ENCODE data around the gene PDLIM5. TPM values are rescaled to one million over a fixed set of nuclear protein-coding genes. Genes with fewer than 3 reads are reported as not detected.

PDLIM5 gene
- total RNA-seq, 1 donor from 2014 or later = 24.2 TPM

DNA sequence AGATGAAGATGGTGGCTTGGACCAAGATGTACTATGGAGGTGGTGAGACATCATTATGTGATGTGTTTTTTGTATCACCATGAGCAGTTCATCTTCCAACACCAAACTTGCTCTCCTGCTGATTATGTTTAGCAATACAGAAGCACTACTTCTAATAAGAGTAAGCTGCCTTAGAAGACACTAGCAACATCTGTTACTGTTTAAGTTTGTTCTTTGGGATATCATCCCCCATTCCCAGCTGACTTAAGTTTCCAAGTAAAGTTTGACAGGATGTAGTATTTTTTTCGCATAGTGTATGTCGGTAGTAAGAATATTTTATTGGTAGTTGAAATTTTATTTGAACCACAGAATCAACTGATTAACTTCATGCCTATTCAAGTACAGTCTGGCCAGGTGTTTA lies 182.5 kb downstream of the PDLIM5 start:
- intact Hi-C loops (cut with micrococcal nuclease) = no loop called here
- Mint-ChIP-seq H3K9me3 (no peaks in the 10 kb centered on the region), H3K4me3 (ENCODE audit: low read depth) (no peak overlapping the region), H3K27ac (no peak overlapping the region), H3K4me1 (ENCODE audit: low read depth) (no peaks in the 10 kb centered on the region), H3K27me3 (ENCODE audit: low read depth) (no peaks in the 10 kb centered on the region), H3K36me3 (ENCODE audit: low read depth) (no peaks in the 10 kb centered on the region)
- DNase-seq (ENCODE audit: low spot score) = no peak

DNA sequence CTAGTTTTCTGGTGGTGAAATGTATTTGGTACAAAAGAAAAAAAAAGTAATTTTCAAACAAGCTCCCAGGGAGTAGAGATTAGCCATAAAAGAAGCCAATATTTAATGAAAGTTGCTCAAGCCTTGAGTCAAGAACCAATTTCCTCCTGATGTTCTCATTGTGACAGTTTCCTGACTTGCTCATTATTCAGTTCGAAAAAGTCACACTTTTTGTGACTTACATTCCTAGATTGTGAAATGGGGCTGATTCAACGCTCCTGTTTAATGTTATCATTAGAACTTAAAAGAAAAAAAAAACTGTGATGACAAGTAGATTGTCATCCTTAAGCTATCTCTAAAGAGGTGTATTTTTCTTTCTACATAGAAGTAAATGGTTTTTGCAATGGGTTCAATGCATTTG lies 183.4 kb downstream of the PDLIM5 start:
- no peak for DNase-seq (ENCODE audit: low spot score)
- Mint-ChIP-seq H3K27ac (no peak overlapping the region), H3K4me1 (ENCODE audit: low read depth) (no peaks in the 10 kb centered on the region), H3K9me3 (no peaks in the 10 kb centered on the region), H3K36me3 (ENCODE audit: low read depth) (no peaks in the 10 kb centered on the region), H3K4me3 (ENCODE audit: low read depth) (no peak overlapping the region), H3K27me3 (ENCODE audit: low read depth) (no peaks in the 10 kb centered on the region)
- intact Hi-C loops (cut with micrococcal nuclease) = no loop called here

GRCh38 chr4:94636004-94636403 lies 184.3 kb downstream of the PDLIM5 start:
- intact Hi-C loops (cut with micrococcal nuclease) = no loop called here
- Mint-ChIP-seq H3K27ac (no peak overlapping the region), H3K9me3 (no peaks in the 10 kb centered on the region), H3K27me3 (ENCODE audit: low read depth) (no peaks in the 10 kb centered on the region), H3K4me1 (ENCODE audit: low read depth) (no peaks in the 10 kb centered on the region), H3K4me3 (ENCODE audit: low read depth) (no peak overlapping the region), H3K36me3 (ENCODE audit: low read depth) (no peaks in the 10 kb centered on the region)
- no peak for DNase-seq (ENCODE audit: low spot score)

DNA sequence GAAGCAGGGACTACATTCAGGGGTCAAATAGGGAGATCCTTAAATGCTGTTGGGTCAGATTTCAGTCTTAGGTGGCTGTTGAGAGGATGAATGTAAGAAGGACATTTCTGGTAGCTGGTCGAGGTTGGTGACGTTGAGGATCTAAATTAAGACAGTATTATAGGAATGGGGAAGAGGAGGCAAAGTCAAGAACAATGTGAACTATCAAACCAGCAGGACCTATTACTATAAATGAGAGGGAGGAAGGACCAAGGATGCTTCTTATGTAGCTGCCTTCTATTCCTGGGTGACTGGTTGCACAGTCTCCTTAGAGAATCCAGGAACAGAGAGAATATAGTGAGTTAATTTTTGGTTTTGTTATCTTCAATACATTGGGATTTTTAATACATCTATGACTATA lies 187.6 kb downstream of the PDLIM5 start:
- Mint-ChIP-seq H3K27me3 (ENCODE audit: low read depth) (no peaks in the 10 kb centered on the region), H3K36me3 (ENCODE audit: low read depth) (no peaks in the 10 kb centered on the region), H3K4me3 (ENCODE audit: low read depth) (no peak overlapping the region), H3K9me3 (no peaks in the 10 kb centered on the region), H3K27ac (no peak overlapping the region), H3K4me1 (ENCODE audit: low read depth) (no peaks in the 10 kb centered on the region)
- intact Hi-C loops (cut with micrococcal nuclease) = no loop called here
- no peak for DNase-seq (ENCODE audit: low spot score)

- H3K27ac Mint-ChIP-seq = no peak overlapping the region
- no peaks in the 10 kb centered on the region for H3K36me3 Mint-ChIP-seq (ENCODE audit: low read depth)
- intact Hi-C loops (cut with micrococcal nuclease) = no loop called here
- no peak for DNase-seq (ENCODE audit: low spot score)
- no peaks in the 10 kb centered on the region for H3K27me3 Mint-ChIP-seq (ENCODE audit: low read depth)
- no peaks in the 10 kb centered on the region for H3K9me3 Mint-ChIP-seq
- H3K4me3 Mint-ChIP-seq (ENCODE audit: low read depth) = no peak overlapping the region
- H3K4me1 Mint-ChIP-seq (ENCODE audit: low read depth) = no peaks in the 10 kb centered on the region
Observed at GRCh38 chr4:94640151-94640550, 188.4 kb downstream of the PDLIM5 start.

GRCh38 chr4:94641702-94642560 lies 190.2 kb downstream of the PDLIM5 start:
- Mint-ChIP-seq H3K27ac (no peak overlapping the region), H3K9me3 (no peaks in the 10 kb centered on the region), H3K36me3 (ENCODE audit: low read depth) (no peaks in the 10 kb centered on the region), H3K4me3 (ENCODE audit: low read depth) (no peak overlapping the region), H3K27me3 (ENCODE audit: low read depth) (no peaks in the 10 kb centered on the region), H3K4me1 (ENCODE audit: low read depth) (no peaks in the 10 kb centered on the region)
- no peak for DNase-seq (ENCODE audit: low spot score)
- intact Hi-C loops (cut with micrococcal nuclease) = no loop called here

DNA sequence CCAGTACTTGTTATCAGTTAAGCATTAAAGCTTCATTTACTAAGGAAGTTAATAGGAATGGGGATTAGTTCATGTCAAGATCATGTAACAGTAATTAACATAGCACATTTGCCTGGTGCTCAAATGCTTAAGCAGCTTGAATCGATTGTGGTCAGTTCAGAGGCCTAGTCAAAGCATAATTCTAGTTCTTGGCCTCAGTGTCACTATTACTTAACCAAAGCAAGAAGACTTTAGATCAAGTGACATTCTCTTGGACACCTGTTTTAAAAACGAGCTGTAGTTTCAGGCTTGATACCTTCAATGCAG lies 190.8 kb downstream of the PDLIM5 start:
- H3K27me3 Mint-ChIP-seq (ENCODE audit: low read depth) = no peaks in the 10 kb centered on the region
- H3K4me1 Mint-ChIP-seq (ENCODE audit: low read depth) = peaks cover under 1% of the 10 kb centered on the region
- intact Hi-C loops (cut with micrococcal nuclease) = no loop called here
- no peaks in the 10 kb centered on the region for H3K36me3 Mint-ChIP-seq (ENCODE audit: low read depth)
- H3K27ac Mint-ChIP-seq = no peak overlapping the region
- DNase-seq (ENCODE audit: low spot score) = no peak
- no peak overlapping the region for H3K4me3 Mint-ChIP-seq (ENCODE audit: low read depth)
- H3K9me3 Mint-ChIP-seq = no peaks in the 10 kb centered on the region

- no peaks in the 10 kb centered on the region for H3K9me3 Mint-ChIP-seq
- H3K27me3 Mint-ChIP-seq (ENCODE audit: low read depth) = no peaks in the 10 kb centered on the region
- no peak overlapping the region for H3K27ac Mint-ChIP-seq
- H3K36me3 Mint-ChIP-seq (ENCODE audit: low read depth) = no peaks in the 10 kb centered on the region
- H3K4me1 Mint-ChIP-seq (ENCODE audit: low read depth) = peaks cover 7% of the 10 kb centered on the region
- no peak for DNase-seq (ENCODE audit: low spot score)
- no peak overlapping the region for H3K4me3 Mint-ChIP-seq (ENCODE audit: low read depth)
- intact Hi-C loops (cut with micrococcal nuclease) = no loop called here
Observed at GRCh38 chr4:94648699-94649098, 197.0 kb downstream of the PDLIM5 start.

GRCh38 chr4:94649381-94650133 lies 197.8 kb downstream of the PDLIM5 start:
- no peak for DNase-seq (ENCODE audit: low spot score)
- H3K4me3 Mint-ChIP-seq (ENCODE audit: low read depth) = no peak overlapping the region
- no peaks in the 10 kb centered on the region for H3K36me3 Mint-ChIP-seq (ENCODE audit: low read depth)
- no peaks in the 10 kb centered on the region for H3K27me3 Mint-ChIP-seq (ENCODE audit: low read depth)
- intact Hi-C loops (cut with micrococcal nuclease) = no loop called here
- peaks cover 7% of the 10 kb centered on the region for H3K4me1 Mint-ChIP-seq (ENCODE audit: low read depth)
- H3K27ac Mint-ChIP-seq = no peak overlapping the region
- no peaks in the 10 kb centered on the region for H3K9me3 Mint-ChIP-seq

- no peaks in the 10 kb centered on the region for H3K36me3 Mint-ChIP-seq (ENCODE audit: low read depth)
- H3K4me1 Mint-ChIP-seq (ENCODE audit: low read depth) = peaks cover 7% of the 10 kb centered on the region
- no peaks in the 10 kb centered on the region for H3K27me3 Mint-ChIP-seq (ENCODE audit: low read depth)
- no peak overlapping the region for H3K4me3 Mint-ChIP-seq (ENCODE audit: low read depth)
- H3K27ac Mint-ChIP-seq = no peak overlapping the region
- H3K9me3 Mint-ChIP-seq = no peaks in the 10 kb centered on the region
- intact Hi-C loops (cut with micrococcal nuclease) = no loop called here
- no peak for DNase-seq (ENCODE audit: low spot score)
Observed at GRCh38 chr4:94650134-94650495, 198.4 kb downstream of the PDLIM5 start.

DNA sequence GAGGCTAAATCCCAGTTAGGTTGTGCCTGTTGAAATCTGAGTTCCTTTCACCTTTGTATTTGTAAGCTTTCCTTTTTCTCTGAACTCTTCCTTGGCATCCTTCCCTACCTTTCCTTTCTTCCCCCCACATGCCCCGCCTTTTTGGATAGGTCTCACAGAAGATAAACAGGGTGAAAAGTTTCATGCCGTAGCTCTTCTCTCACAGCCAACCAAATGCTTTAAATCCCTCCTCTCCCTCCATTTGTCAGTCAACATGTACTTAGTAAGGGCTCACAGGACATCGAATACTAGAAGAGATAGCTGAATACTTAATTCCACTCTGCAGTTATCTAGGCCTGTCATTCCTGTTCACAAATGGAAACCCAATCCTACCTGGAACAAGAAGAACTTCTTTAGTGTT lies 198.9 kb downstream of the PDLIM5 start:
- Mint-ChIP-seq H3K27me3 (ENCODE audit: low read depth) (no peaks in the 10 kb centered on the region), H3K4me3 (ENCODE audit: low read depth) (no peak overlapping the region), H3K9me3 (no peaks in the 10 kb centered on the region), H3K36me3 (ENCODE audit: low read depth) (no peaks in the 10 kb centered on the region), H3K27ac (no peak overlapping the region), H3K4me1 (ENCODE audit: low read depth) (peaks cover 7% of the 10 kb centered on the region)
- no peak for DNase-seq (ENCODE audit: low spot score)
- intact Hi-C loops (cut with micrococcal nuclease) = no loop called here

- Mint-ChIP-seq H3K4me1 (ENCODE audit: low read depth) (peaks cover 2% of the 10 kb centered on the region), H3K36me3 (ENCODE audit: low read depth) (no peaks in the 10 kb centered on the region), H3K4me3 (ENCODE audit: low read depth) (no peak overlapping the region), H3K27ac (no peak overlapping the region), H3K9me3 (no peaks in the 10 kb centered on the region), H3K27me3 (ENCODE audit: low read depth) (no peaks in the 10 kb centered on the region)
- no peak for DNase-seq (ENCODE audit: low spot score)
- intact Hi-C loops (cut with micrococcal nuclease) = no loop called here
Observed at GRCh38 chr4:94653095-94653649, 201.4 kb downstream of the PDLIM5 start.

GRCh38 chr4:94653984-94654609 lies 202.4 kb downstream of the PDLIM5 start:
- intact Hi-C loops (cut with micrococcal nuclease) = no loop called here
- no peak for DNase-seq (ENCODE audit: low spot score)
- H3K27ac Mint-ChIP-seq = no peak overlapping the region
- no peak overlapping the region for H3K4me3 Mint-ChIP-seq (ENCODE audit: low read depth)
- H3K27me3 Mint-ChIP-seq (ENCODE audit: low read depth) = no peaks in the 10 kb centered on the region
- H3K4me1 Mint-ChIP-seq (ENCODE audit: low read depth) = peaks cover 2% of the 10 kb centered on the region
- H3K9me3 Mint-ChIP-seq = no peaks in the 10 kb centered on the region
- H3K36me3 Mint-ChIP-seq (ENCODE audit: low read depth) = no peaks in the 10 kb centered on the region
